Activated T-helper 17 cell treated with anti-CD3 and anti-CD28 coated beads, Interleukin-2, amount 50 U/mL, for 72 hours (primary cell): Measurements from ENCODE around the gene GPR132. TPM values are rescaled to one million over a fixed set of nuclear protein-coding genes. Genes with fewer than 3 reads are reported as not detected.
"Not testable (repeated sequence)": the region's sequence is repeated elsewhere in the genome, so short reads cannot be mapped to it uniquely, and the experiment has no call there.

Source experiments
- ATAC-seq: fragments of 150-1000 bp; cut with Tn5 transposase; replicated peaks from 2 replicates; pipeline ENCODE4 v1.10.0; 2021; ENCODE audit warnings: mild to moderate bottlenecking, moderate library complexity
- H3K27ac Mint-ChIP-seq: one replicate; pipeline ENCODE4 v1.8.0; 2022; ENCODE audit warnings: mixed read lengths
- H3K27me3 Mint-ChIP-seq: one replicate; pipeline ENCODE4 v1.8.0; 2022; ENCODE audit warnings: mixed read lengths
- H3K36me3 Mint-ChIP-seq: one replicate; pipeline ENCODE4 v1.8.0; 2022; ENCODE audit warnings: low read depth, mild to moderate bottlenecking, mixed read lengths
- H3K4me1 Mint-ChIP-seq: one replicate; pipeline ENCODE4 v1.8.0; 2022; ENCODE audit warnings: mixed read lengths
- H3K4me3 Mint-ChIP-seq: one replicate; pipeline ENCODE4 v1.8.0; 2022; ENCODE audit warnings: mild to moderate bottlenecking, mixed read lengths
- H3K9me3 Mint-ChIP-seq: one replicate; pipeline ENCODE4 v1.8.0; 2022; ENCODE audit warnings: mixed read lengths
- total RNA-seq, 2 donors: library from RNA; stranded (reverse); gene quantifications; one replicate each; pipeline ENCODE4 v1.2.3, GENCODE V29; 2022

The GPR132 gene
- total RNA-seq, 2 donors from 2014 or later, result 46.5 to 49.5 TPM

DNA sequence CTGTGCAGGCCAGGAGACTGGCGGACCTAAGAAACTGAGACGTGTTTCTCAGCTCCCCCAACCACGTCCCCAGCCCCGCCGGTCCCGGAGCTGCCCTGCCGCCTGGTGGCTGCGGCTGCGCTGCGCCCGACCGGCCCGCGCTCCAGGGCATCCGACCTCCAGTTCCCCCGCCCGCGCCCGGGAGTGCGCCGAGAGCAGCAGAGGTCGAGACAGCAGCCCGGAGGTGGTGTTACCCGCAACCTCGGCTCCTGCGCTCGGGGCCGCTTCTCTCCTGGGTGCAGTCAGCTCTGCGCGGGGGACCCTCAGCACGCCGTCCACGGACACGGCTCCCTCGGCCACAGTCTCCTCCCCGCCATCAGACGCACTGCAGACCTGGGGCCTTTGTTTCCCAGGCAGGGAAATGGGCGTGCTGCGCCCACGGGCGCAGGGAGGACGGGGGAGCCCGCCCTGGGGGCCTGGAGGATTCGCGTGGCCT, 21.6 kb upstream of the GPR132 start:
- peak; percentile 91 for ATAC-seq
- no peaks in the 10 kb centered on the region for H3K9me3 Mint-ChIP-seq
- H3K27me3 Mint-ChIP-seq, result no peaks in the 10 kb centered on the region
- peak overlapping the region; percentile 17 for H3K27ac Mint-ChIP-seq
- H3K4me3 Mint-ChIP-seq, result peak overlapping the region; percentile 71
- H3K36me3 Mint-ChIP-seq, result no peaks in the 10 kb centered on the region
- peaks cover 9% of the 10 kb centered on the region for H3K4me1 Mint-ChIP-seq

DNA sequence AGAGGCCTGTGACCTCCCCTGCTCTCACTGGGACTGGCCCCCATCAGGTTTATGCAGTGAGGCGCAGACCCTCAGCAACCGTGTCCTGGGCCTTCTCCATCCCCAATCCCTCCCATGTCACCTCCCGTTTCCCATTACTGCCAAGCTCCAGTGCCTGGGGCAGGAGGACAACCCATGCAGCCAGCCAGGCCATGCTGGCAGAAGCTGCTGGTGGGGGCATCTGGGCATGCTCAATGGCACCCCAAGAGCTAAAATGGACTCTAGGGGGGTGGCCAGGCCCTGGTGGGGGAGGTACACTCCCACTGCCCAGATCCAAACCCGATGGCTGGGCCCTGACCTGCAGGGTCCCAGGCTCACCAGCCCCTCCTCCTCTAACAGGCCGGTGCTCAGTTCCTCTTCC, 20.5 kb upstream of the GPR132 start:
- Mint-ChIP-seq H3K4me1 (peaks cover 8% of the 10 kb centered on the region), H3K27ac (no peak overlapping the region), H3K4me3 (no peak overlapping the region), H3K27me3 (no peaks in the 10 kb centered on the region), H3K36me3 (no peaks in the 10 kb centered on the region), H3K9me3 (no peaks in the 10 kb centered on the region)
- no peak for ATAC-seq

DNA sequence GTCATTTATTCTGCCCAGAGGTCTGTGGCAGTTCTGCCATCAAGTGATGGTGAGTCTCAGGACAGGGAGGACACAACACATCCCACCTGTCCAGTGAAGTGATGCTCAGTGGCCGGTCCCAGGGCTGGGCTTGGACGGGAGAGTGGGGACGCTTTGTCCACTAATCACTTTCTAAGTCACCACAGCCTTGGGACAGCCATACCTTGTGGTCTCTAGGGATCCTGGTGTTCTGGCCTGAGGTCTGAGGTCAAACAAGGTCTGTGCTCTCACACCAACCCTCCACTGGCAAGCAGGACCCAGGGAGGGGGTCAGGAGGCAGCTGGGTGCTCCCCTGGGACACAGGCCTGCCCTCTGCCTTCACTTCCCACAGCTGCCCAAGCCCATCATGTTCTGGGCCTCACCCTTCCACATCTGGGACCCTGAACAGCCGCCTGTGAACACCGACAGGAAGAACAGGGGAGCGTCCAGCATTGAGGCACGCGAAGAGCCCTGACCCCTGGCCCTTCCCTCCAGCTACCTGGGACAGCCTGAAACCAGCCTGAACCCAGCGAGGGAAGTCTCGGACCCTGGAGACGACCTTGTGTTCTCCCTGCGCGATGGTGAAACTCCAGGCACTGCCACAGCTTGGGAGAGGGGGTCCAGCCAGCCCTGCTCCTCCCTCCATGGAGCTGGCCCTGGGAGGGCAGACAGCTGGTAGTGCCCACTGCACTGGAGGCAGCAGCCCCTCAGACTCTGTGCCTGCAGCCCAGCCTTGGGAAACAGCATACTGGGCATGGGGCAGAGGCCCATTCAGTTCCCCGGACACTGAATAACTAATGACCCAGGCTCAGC, 19.7 kb upstream of the GPR132 start:
- Mint-ChIP-seq H3K36me3 (no peaks in the 10 kb centered on the region), H3K27me3 (no peaks in the 10 kb centered on the region), H3K27ac (no peak overlapping the region), H3K4me3 (no peak overlapping the region), H3K4me1 (peaks cover 4% of the 10 kb centered on the region), H3K9me3 (no peaks in the 10 kb centered on the region)
- no peak for ATAC-seq

DNA sequence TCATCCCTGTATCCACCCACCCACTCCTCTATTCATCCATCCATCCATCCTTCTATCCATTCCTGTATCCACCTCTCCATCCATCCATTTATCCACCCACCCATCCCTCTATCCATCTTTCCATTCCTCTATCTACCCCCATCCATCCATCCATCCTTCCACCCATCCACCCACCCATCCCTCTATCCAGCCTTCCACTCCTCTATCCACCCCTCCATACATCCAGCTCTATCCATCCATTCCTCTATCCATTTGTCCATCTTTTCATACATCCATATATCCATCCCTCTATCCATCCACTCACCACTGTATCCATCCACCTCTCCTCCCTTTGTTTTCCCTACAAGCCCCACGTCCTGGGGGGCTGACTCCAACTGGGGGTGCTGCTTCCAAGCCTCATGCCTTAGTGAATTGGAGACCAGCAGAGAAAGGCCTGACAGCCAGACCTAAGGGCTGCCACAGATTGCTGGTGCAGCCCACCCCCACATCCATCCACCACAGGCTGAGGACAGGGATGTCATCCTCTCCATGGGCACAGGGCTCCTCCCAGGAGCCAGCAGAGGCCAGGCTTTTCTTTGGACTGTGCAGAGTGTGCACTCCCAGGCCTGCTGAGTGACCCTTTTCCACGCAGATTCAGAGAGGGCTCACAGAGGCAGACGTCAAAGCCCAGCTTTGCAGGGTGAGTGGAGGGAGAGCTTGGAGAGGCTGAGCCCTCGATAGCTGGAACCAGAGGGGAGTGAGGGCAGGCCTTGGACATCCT, 18.9 kb upstream of the GPR132 start:
- no peak for ATAC-seq
- H3K4me3 Mint-ChIP-seq, result no peak overlapping the region
- no peaks in the 10 kb centered on the region for H3K9me3 Mint-ChIP-seq
- H3K4me1 Mint-ChIP-seq, result peaks cover 4% of the 10 kb centered on the region
- H3K36me3 Mint-ChIP-seq, result no peaks in the 10 kb centered on the region
- H3K27ac Mint-ChIP-seq, result no peak overlapping the region
- H3K27me3 Mint-ChIP-seq, result no peaks in the 10 kb centered on the region

DNA sequence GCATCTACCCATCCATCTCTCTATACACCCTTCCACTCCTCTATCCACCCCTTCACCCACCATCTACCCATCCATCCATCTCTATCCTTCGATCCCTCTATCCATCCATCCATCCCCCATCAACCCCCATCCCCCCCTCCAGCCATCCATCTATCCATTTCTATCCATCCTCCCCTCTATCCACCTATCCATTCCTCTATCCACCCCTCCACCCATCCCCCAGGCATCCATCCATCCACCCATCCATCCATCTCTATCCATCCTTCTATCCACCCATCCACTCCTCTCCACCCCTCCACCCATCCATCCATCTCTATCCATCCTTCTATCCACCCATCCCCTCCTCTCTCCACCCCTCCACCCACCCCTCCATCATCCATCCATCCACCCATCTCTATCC, 17.5 kb upstream of the GPR132 start:
- Mint-ChIP-seq H3K4me3 (no peak overlapping the region), H3K27me3 (no peaks in the 10 kb centered on the region), H3K4me1 (peaks cover 4% of the 10 kb centered on the region), H3K9me3 (no peaks in the 10 kb centered on the region), H3K36me3 (no peaks in the 10 kb centered on the region), H3K27ac (no peak overlapping the region)
- ATAC-seq, result no peak

DNA sequence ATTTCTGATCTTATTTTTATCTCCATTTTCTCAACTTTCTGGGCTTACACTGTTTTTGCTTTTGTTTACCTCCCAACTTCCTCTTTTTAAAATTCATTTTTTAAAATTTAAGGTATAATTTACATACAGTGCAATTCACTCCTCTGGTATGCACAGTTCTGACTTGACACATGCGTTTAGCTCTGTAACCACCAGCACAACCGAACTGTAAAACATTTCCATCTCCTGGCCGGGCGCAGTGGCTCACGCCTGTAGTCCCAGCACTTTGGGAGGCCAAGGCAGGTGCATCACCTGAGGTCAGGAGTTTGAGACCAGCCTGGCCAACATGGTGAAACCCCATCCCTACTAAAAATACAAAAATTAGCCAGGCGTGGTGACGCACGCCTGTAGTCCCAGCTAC, 16.2 kb upstream of the GPR132 start:
- not testable (repeated sequence) for H3K27me3 Mint-ChIP-seq, H3K9me3 Mint-ChIP-seq, H3K4me1 Mint-ChIP-seq, H3K36me3 Mint-ChIP-seq, H3K4me3 Mint-ChIP-seq, ATAC-seq, H3K27ac Mint-ChIP-seq

DNA sequence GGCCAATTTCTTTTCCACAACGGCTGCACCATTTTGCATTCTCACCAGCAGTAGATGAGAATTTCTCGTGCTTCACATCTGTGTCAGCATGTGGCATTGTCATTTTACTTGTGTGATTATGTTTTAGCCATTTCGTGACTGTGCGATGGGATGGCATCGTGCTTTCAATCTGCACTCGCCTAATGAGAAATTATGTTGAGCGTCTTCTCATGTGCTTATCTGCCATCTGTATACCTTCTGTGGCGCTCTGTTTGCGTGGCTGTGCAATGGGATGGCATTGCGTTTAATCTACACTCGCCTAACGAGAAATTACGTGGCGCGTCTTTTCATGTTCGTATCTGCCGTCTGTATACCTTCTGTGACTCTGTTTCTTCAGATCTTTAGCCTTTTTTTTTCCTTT, 14.9 kb upstream of the GPR132 start:
- H3K27ac Mint-ChIP-seq, result no peak overlapping the region
- H3K27me3 Mint-ChIP-seq, result no peaks in the 10 kb centered on the region
- H3K36me3 Mint-ChIP-seq, result no peaks in the 10 kb centered on the region
- peaks cover 10% of the 10 kb centered on the region for H3K4me1 Mint-ChIP-seq
- H3K9me3 Mint-ChIP-seq, result no peaks in the 10 kb centered on the region
- H3K4me3 Mint-ChIP-seq, result no peak overlapping the region
- no peak for ATAC-seq

DNA sequence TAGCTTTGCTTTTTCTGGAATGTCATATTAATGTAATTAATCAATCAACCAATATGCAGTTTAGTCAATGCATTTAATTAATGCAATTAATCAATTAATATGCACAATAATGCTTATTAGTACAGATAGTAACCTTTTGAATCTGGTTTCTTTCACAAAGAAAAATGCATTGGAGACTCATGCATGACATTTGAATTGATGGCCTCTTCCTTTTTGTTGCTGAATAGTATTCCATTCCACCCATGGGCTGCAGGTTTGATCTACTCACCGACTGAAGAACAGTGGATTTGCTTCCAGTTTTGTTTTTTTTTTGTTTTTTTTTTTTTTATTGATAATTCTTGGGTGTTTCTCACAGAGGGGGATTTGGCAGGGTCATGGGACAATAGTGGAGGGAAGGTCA, 13.1 kb upstream of the GPR132 start:
- H3K9me3 Mint-ChIP-seq, result no peaks in the 10 kb centered on the region
- no peak overlapping the region for H3K27ac Mint-ChIP-seq
- no peaks in the 10 kb centered on the region for H3K36me3 Mint-ChIP-seq
- H3K4me1 Mint-ChIP-seq, result peaks cover 6% of the 10 kb centered on the region
- H3K27me3 Mint-ChIP-seq, result no peaks in the 10 kb centered on the region
- ATAC-seq, result no peak
- H3K4me3 Mint-ChIP-seq, result no peak overlapping the region

DNA sequence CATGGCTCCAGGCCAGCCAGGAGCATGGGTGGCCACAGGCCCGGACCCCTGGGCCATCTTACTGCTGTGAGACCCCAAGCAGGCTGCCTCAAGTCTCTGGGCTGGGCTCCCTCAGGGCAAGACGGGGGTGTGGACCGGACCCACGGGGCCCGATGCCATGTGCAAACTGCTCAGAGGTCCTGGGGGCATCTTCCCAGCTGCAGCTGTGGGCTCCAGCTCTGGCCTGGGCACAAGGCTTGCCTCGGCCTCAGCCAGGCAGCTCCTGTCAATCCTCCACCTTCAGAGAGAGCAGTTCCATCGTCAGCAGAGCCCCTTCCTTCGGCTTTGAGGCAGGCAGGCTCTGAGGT, 12.4 kb upstream of the GPR132 start:
- no peaks in the 10 kb centered on the region for H3K27me3 Mint-ChIP-seq
- H3K27ac Mint-ChIP-seq, result peak overlapping the region; percentile 37
- H3K4me3 Mint-ChIP-seq, result no peak overlapping the region
- no peaks in the 10 kb centered on the region for H3K9me3 Mint-ChIP-seq
- H3K4me1 Mint-ChIP-seq, result peaks cover 6% of the 10 kb centered on the region
- no peak for ATAC-seq
- H3K36me3 Mint-ChIP-seq, result no peaks in the 10 kb centered on the region

DNA sequence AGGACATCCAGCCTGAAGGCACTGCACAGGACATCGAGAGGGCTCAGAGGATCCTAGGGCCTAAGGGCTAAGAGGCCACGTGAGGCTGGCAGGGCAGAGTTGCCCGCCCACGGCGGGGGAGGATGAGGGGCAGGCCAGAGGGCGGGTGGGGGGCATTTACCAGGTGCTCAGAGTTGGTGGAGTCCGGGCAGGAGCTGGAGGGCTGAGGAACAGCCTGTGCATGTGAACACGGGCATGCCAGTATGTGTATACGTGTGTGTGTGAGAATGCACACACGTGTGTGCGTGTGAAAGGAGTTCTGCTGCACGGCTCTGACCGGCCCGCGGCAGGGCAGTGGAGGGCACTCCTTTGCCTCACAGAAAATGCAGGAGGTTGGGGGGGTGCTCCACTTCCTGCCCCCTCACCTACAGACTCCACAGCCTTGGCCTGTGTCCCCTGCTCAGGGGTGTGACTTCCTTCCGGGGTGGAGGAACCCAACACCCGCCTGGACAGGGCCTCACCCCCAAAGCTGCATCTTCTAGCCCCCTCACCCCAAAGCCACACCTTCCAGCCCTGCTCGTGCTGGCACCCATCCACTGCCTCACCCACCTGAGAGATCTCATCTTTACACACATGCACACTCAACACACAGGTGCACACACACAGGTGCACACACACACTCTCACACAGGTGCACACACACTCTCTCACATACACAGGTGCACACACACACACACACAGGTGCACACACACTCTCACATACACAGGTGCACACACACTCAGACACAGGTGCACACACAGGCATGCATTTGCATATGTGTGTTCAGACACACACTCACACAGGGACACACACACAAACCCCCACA, 11.8 kb upstream of the GPR132 start:
- Mint-ChIP-seq H3K27me3 (no peaks in the 10 kb centered on the region), H3K9me3 (no peaks in the 10 kb centered on the region), H3K27ac (peak overlapping the region; percentile 37), H3K36me3 (no peaks in the 10 kb centered on the region), H3K4me1 (peaks cover 6% of the 10 kb centered on the region), H3K4me3 (no peak overlapping the region)
- ATAC-seq, result peak; percentile 19

DNA sequence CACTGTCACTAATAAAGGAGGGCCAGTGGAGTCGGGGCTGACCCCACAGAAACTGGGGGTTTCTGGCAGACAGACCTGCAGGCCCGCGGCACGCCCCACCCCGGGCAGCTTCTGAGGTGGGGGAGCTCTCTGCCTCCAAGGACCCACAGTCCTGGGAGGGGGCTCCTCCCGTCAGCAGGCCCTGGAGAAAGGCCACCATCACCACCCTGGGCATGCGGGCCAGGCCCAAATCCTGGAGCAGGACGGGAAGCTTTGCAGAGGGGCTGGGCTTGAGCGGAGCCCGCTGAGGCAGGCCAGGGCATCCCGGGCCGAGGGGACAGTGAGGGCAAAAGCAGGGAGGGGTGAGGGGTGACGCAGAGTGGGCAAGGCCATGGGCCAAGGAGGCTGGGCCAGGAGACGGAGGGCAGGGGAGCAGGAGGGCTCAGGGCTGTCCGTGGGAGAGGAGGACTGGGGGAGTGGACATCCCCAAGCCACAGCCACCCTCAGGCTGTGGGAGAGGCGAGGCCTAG, 11.1 kb upstream of the GPR132 start:
- Mint-ChIP-seq H3K9me3 (no peaks in the 10 kb centered on the region), H3K27ac (no peak overlapping the region), H3K4me3 (no peak overlapping the region), H3K4me1 (peaks cover 6% of the 10 kb centered on the region), H3K27me3 (no peaks in the 10 kb centered on the region), H3K36me3 (no peaks in the 10 kb centered on the region)
- ATAC-seq, result no peak

DNA sequence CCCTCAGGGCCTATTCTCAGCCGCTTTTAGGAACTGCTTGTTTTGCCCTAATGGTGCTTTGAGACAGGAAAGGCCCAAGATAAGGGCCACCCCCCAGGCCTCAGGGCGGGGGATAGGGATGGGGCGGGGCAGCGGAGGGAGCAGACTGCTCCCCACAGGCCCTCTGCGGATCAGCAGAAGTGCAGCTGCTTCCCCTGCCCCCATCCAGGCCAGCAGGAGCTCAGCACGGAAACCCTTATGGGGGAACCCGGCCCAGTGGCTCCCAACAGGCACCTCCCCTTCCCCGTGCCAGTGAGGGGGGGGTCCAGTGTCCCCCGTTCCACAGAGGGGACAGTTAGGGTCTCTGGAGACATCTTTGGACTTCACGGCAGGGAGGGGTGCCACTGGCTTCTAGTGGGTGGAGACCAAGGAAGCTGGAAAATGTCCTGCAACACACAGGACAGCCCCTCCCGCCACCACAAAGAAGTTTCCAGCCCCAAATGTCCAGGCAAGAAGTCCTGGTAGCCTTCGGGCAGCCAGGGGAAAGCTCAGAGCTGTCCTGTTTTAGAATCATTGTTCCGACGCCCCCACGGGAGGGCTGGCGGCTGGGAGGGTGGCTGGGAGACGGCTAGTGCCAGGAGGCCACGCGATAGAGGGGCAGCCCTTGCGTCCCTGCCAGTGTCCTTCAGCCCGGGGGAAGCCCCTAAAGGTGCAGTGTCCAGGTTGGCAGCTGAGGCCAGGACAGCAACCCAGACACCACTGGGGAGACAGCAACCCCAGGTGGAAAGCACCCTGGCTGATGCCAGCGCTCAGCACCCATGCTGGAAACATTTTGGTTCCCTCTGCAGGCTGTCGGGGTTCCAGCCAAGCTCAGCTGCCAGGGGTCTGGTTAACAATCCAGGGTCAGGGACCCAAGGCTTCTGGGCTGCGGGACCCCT, 10.4 kb upstream of the GPR132 start:
- ATAC-seq, result no peak
- Mint-ChIP-seq H3K27ac (no peak overlapping the region), H3K27me3 (no peaks in the 10 kb centered on the region), H3K4me3 (no peak overlapping the region), H3K4me1 (peaks cover 7% of the 10 kb centered on the region), H3K36me3 (no peaks in the 10 kb centered on the region), H3K9me3 (no peaks in the 10 kb centered on the region)

DNA sequence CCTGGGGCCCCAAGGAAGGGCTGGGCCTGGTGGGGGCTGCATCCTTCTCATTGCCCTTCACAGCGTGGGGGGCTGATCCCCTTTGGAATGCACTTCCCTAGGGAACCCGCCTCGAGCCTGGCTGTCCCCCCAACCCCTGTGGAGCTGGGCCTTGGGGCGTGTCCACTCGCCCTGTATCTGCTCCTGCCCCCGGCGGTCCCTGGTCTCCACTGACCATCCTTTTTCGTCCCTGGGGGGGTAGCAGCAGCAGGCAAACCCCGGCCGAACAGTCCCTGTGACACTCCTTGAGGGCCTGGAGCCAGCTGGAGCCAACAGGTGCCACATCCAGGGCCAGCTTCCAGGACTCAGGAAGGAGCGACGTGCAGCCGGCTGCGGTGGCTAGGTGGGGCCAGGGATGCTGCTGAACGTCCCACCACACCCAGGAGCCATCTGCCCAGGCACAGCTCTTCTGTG, 9.4 kb upstream of the GPR132 start:
- no peak for ATAC-seq
- Mint-ChIP-seq H3K36me3 (no peaks in the 10 kb centered on the region), H3K27ac (no peak overlapping the region), H3K4me3 (no peak overlapping the region), H3K27me3 (no peaks in the 10 kb centered on the region), H3K4me1 (peaks cover 17% of the 10 kb centered on the region), H3K9me3 (no peaks in the 10 kb centered on the region)
